ENCODE data around the gene ALG3. TPM values are rescaled to one million over a fixed set of nuclear protein-coding genes. Genes with fewer than 3 reads are reported as not detected.

ALG3 gene
- total RNA-seq, 1 experiment from 2014 or later, result 62.2 TPM

GRCh38 chr3:184277366-184277765, 28.6 kb upstream of the ALG3 start:
- no peak overlapping the region for H4K91ac ChIP-seq (ENCODE audit: insufficient read length, low read depth, low read length)
- peaks cover 17% of the 10 kb centered on the region for H3K27me3 Mint-ChIP-seq (ENCODE audit: low read depth)
- no peak overlapping the region for H3K4me3 Mint-ChIP-seq
- H3K27me3 ChIP-seq (ENCODE audit: insufficient read depth, low read length), result peaks cover 8% of the 10 kb centered on the region; the same call in 1 of the 2 replicates
- H3K18ac ChIP-seq (ENCODE audit: insufficient read length, low read depth, low read length), result no peak overlapping the region
- no peak overlapping the region for H2BK12ac ChIP-seq (ENCODE audit: insufficient read length, low read depth, low read length)
- H3K56ac ChIP-seq (ENCODE audit: insufficient read length, low read depth, low read length), result no peak overlapping the region
- no peak overlapping the region for H3T11ph ChIP-seq (ENCODE audit: low read length)
- H4K5ac ChIP-seq (ENCODE audit: insufficient read length, low read depth, low read length), result no peak overlapping the region
- no peak overlapping the region for H4K8ac ChIP-seq (replicated peaks; ENCODE audit: insufficient read length, low read depth, low read length)
- no peak overlapping the region for H2BK20ac ChIP-seq (ENCODE audit: low read depth, low read length, poor library complexity, severe bottlenecking)
- H2AK5ac ChIP-seq (ENCODE audit: insufficient read length, low read length), result no peak overlapping the region
- H3K36me3 Mint-ChIP-seq (ENCODE audit: insufficient read depth in 1 of 3, low read depth in 3 of 3), result no peaks in the 10 kb centered on the region; a peak in 2 of 7 replicates
- peaks cover 0 to 6% of the 10 kb centered on the region in 2 experiments; a peak in 2 of 4 replicates for H3K4me1 Mint-ChIP-seq
- no peaks in the 10 kb centered on the region for H3K4me1 ChIP-seq (ENCODE audit: insufficient read depth, low read length)
- no peak overlapping the region for H3K23ac ChIP-seq (ENCODE audit: insufficient read length, low read depth, low read length)
- TF ChIP-seq CTCF (conservative IDR thresholded peaks at IDR 0.05), result no peak
- H3K27ac Mint-ChIP-seq, result no peak overlapping the region
- no peak overlapping the region for H3K4ac ChIP-seq (ENCODE audit: low read depth, low read length)
- H3K27ac ChIP-seq (ENCODE audit: insufficient read length, low read depth, low read length), result no peak overlapping the region
- peaks cover 2% of the 10 kb centered on the region for H3K23me2 ChIP-seq (ENCODE audit: insufficient read length, low read depth, low read length, poor library complexity, severe bottlenecking)
- H3K9me3 ChIP-seq (ENCODE audit: control insufficient read depth, low read depth, low read length), result no peaks in the 10 kb centered on the region
- DNase-seq, result no peak
- no peak overlapping the region for H3K4me2 ChIP-seq (ENCODE audit: insufficient read depth, insufficient read length, low read length)
- no peak overlapping the region for H2AFZ ChIP-seq (ENCODE audit: low read length)
- no peak overlapping the region for H2BK5ac ChIP-seq (ENCODE audit: insufficient read length, low read length)
- no peak overlapping the region for H3K14ac ChIP-seq (ENCODE audit: insufficient read depth, low read length)
- no peaks in the 10 kb centered on the region for H4K20me1 ChIP-seq (ENCODE audit: control insufficient read depth, insufficient read depth, insufficient read length)
- H3K9ac ChIP-seq (ENCODE audit: extremely low read depth, insufficient read length, low read length), result no peak overlapping the region
- no peak overlapping the region for H2BK120ac ChIP-seq (ENCODE audit: low read depth, low read length, poor library complexity, severe bottlenecking)
- no peaks in the 10 kb centered on the region for H3K9me3 Mint-ChIP-seq
- no CpG with 5 or more reads among the region's 6 CpGs for WGBS (ENCODE audit: extremely low coverage, insufficient read length, low lambda C conversion rate)
- H3K79me2 ChIP-seq (ENCODE audit: insufficient read depth, low read length), result no peaks in the 10 kb centered on the region
- H2BK15ac ChIP-seq (ENCODE audit: low read depth, low read length), result no peak overlapping the region
- no peaks in the 10 kb centered on the region for H3K79me1 ChIP-seq (ENCODE audit: insufficient read depth, low read depth, low read length, poor library complexity, severe bottlenecking)
